GM19468 (cell line): Measurements from ENCODE around the gene ABCA2.

Experiments used
- ATAC-seq: cut with Tn5 transposase; IDR thresholded peaks from one replicate; pipeline ENCODE4 v1.9.1; 2021; ENCODE audit warnings: mild to moderate bottlenecking, moderate library complexity, moderate number of reproducible peaks; ENCODE audit not compliant: unreplicated experiment; ENCODE audit errors: extremely low read depth

ABCA2 gene

DNA sequence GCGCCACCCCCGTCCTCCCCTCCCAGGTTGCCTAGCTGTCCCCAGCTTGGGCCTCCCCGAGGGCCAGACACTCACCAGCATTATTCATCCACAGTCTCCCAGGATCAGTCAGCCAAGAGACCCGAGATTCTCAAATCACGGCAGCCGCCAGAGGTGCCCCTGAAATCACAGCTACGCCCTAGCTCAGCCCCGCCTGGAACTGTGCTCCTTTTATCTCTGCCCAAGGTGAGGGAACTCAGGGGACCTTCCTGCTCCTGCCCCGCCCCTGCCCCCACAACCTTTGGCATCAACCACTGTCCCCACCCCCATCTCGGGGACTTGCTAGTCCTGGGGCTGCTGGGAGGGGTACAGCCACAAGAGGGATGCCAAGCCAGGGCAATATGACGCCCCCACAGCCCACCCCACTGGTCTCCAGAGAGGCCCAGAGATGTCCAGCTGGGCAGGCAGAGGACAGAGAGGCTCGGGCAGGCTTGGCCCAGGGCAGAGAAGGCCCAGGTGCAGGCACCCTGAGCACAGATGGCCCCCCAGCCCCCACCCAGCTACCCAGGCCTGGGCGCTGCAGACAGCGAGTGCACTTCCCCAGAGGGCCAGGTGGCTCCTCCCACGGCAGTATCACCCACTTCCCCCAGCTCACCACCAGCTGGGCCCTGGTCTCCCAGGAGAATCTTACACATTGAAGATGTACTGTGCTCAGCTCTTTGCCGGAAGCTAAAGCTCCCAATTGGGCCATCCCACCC, 4.0 kb upstream of the ABCA2 start, which contains the start of gene FUT7:
Gene FUT7, minus strand, starts transcription at position 185 of the 737 bp plus-strand sequence. Its CDS starts 97 bp downstream, at position 88.
- no peak for ATAC-seq

DNA sequence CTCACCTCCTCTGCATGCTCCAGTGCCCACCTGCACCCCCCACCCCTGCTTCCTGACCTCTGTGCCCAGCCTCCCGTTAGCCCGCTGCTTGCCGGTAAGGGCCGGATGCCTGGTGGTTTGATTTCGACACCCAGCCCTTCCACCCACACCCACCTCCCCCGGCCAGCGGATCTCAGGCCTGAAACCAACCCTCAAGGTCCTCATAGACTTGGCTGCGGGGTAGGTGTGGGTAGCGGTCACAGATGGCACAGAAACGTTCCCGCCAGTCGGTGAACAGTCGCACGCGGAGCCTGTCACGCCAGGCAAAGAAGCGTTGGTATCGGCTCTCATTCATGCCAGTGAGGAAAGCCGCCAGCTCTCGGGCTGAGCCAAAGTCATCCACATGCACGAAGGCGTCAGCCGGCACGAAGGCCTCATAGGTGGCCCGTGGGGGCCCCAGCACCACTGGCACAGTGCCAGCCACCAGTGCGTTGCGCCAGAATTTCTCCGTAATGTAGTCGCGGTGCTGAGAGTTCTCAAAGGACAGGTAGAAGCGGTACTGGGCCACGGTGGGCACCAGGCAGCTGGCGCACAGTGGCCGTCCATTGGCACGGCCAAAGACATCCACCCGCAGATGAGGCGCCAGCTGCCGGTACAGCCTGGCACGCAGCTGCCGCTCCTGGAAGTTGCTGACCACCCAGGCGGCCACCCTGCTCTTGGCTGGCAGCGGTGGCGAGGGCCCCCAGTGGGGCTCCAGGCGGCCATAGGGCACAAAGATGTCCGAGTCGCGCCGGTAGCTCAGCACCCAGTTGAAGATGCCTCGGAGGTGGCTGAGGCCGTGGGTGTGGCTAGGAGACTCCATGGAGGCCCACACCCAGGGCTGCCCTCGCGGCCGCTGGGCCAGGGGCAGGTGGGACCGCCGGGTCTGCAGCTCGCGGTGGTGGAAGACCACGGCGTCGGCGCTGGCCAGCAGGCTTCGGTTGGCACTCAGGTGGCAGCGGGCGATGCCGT, 2.8 kb upstream of the ABCA2 start:
- ATAC-seq = no peak

DNA sequence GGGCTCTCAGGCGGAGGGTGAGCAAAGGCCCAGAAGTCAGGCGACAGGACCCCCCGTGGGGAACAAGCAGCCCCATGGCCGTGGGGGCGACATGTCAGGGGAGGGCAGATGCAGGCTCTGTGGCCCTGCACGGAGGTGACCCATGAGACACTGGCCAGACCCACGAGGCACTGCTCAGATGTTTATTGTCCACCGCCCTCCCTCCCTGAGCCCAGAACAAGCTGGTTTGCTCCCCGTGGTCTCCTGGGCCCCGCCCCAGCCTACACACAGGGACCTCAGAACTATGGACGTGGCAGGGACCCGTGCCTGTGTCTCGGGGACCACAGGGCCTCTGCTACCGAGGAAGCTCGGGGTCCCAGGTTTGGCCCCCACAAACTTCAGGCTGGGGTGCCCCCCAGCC, 2.0 kb upstream of the ABCA2 start:
- no peak for ATAC-seq

DNA sequence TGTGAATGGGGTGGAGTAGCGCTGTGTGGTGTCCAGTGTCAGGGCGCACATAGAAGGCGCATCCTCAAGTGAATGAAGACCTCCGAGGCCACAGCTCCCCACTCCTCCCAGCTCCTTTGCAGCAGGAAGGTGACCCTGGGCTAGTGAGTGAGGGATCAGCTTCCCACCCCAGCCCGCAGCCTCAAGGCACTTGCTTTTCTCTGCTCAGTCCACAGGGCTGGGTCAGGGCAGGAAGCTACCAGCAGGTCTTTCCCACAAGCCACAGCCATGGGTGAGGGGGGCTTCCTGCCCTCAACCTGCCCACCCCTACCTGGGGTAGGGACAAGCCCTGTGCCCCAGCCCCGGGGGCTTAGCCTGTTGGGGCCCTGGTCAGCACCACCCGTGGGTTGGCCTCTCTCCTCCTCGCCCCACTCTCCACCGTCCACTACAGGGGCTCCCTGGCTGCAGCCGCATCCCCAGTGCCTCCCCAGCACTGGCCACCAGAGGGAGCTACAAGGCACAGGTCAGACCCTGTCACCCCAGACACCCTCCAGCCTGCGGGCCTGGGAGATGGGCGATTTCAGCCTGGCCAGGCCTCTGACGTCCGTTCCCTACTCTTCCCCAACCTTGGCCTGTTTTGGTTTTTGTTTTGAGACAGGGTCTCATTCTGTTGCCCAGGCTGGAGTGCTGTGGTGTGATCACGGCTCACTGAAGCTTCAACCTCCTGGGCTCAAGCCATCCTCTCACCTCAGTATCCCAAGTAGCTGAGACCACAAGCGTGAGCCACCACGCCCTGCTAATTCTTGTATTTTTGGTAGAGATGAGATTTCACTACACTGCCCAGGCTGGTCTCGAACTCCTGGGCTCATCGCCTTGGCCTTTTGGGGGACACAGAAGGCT, 1.3 kb upstream of the ABCA2 start:
- no peak for ATAC-seq

DNA sequence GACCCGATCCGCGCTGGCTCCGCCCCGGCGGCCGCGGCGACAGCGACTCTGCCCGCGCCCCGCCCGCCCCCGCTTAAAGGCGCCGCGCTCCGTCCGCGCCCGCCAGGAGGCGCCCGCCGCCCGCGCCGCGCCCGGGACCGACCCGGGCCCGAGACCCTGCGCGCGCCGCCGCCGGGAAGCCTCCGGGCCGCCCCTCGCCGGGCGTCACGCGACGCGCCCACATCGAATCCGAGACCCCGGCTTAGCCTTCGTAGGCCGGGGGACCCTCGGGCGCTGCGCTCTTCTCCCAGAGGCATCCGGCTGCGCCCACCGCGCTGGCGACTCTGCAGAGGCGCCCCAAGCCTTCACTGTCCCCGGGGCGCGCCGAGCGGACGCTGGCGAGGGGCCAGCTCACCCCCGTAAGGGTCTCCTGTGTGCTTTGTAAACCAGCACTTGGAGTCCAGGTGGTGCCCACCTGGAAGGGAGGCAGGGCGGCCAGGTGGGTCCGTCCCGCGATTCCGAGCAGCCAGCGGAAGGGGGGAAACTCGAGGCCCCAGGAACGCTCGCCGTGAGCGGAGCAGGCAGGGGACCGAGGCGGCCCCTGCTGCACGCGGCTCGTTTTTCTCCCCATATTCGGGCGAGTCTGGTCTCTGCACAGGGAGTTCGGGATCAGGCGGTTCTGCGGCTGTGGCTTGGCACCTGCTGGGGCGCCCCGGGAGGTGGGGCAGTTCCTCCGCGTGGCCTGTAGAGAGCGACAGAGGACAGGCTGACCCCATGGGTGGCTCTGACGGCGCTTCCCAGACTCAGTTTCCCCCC, 423 bp upstream of the ABCA2 start:
- no peak for ATAC-seq

DNA sequence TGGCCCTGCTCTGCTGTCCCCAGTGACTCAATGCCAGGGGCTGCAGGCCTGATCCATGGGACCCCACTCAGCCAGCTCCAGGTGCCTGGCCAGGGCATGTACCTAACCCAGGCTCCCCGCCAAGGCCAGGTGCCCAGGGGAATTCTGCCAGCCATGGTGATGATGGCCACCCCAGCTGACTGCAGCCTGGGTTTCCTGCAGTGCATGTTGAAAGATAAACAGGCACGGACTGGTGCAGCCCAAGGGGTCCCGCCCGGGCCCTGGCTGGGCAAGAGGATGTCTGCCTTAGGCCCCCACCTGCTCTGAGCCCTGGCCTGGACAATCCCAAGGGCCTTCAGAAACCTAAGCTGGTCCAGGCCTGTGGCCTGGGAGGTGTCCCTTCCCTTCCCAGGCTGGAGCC, 1.2 kb downstream of the ABCA2 start:
- no peak for ATAC-seq

DNA sequence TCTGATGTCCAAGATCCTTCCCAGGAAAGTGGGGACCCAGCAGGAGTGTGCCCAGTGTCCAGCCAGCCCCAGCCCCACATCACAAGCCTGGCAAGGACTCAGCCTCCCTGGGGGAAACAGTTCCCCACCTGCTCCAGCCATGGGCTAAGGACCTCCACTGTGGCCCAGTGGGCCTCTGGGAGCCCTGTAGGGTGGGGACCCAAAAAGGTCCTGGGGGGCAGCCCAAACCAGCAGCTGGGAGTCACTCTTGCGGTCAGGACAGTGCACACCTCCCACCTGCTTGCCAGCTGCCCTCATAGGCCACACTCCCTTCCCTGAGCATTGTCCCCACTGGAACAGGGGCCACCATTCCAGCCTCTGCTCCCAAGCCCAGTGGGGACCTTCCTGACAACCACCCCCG, 1.7 kb downstream of the ABCA2 start:
- ATAC-seq = no peak

DNA sequence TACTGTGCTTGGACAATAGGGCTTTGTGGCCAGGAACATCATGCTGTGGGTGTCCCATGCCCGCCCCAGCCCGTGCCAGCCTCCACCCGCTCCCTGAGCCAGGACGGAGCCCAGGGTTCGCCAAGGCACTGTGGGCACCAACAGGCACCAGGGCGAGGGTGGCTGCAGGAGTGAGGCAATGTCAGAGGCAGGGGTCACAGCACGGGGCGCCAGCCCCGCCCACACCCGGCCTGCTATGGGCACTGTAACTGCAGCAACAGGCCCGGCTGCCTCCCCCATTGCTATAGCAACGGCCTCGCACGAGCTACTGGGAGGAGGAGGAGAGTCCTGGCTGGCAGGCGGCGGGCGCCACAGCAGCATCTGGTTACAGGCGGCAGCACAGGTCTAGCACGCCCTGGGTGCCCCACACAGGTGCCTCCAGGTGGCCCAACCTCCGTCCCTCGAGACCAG, 2.5 kb downstream of the ABCA2 start:
- ATAC-seq = no peak

DNA sequence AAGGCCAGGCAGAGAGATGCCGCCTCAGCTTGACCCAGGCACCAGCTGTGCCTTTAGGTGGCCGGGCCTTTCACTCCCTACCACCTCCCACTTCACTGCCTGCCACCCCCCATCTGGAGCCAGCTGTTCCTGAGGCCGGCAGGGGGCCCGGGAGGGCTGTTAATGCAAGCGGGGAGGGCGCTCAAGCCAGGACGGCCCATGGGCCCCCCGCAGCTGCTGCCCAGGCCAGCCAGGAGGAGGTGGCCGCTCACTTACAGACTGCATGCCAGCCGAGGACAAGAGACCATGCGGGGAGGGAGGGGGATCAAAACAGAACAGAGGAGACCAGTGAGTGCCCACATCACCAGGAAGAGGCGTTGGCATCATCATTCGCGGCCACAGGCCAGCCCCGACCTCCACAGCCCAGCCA, 4.5 kb downstream of the ABCA2 start:
- ATAC-seq = no peak

DNA sequence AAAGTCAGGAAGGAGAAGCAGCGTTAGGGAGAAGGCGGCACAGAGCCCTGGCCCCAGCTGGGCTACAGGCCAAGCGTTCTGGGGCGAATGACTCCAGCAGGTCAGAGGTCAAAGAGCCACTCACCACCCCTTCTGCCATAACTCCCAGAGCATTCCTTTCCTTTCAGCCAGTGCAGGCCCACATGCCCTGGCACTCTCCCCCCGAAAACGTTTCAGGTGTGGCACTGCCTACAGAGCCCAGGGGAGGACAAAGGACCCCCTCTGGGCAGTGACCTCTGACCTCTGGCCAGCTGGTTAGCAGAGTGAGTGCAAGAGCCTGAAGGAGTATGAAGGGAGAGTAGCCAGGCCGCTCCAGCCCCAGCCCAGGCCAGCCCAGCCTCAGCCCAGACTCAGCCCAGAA, 4.9 kb downstream of the ABCA2 start:
- ATAC-seq = no peak

DNA sequence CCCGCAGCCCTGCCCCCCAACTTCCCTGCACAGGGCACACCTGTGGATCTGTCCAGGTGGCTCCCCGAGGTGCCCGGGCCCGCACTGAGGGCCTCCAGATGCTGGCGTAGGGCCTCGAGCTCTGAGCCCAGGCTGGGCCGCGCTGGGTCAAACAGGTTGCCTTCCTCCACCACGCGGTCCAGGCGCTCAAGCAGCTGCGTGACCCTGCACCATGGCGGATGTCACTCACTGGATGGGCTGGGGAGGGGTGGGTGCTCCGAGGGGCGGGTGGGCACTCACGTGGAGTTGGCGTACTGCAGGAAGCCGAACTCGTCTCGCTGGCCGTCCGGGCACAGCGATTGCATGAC, 5.4 kb downstream of the ABCA2 start:
- ATAC-seq = no peak

DNA sequence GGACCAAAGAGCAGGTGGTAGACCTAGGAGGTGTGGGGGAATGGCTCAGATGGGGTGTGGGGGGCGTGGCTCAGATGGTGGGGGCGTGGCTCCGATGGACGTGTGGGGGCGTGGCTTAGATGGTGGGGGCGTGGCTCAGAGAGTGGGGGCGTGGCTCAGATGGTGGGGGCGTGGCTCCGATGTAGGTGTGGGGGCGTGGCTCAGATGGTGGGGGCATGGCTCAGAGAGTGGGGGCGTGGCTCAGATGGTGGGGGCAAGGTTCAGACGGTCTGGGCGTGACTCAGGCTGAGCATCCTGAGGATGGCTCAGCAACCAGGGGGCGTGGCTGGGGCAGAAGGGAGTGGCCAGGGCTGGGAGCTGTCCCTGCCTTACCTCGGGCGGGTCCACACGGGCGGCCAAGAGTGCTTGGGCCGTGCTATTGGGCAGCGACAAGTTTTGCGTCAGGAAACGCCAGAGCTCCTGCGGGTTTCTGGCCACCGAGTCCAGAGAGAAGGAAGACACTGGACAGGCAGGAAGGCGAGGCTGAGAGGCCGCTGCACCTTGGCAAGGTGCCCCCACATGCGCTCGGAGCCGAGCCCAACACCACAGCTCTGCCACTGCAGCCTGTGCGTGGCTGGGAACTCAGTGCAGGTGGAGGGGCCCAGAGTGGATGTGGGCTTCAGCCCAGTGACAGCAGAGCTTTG, 5.9 kb downstream of the ABCA2 start:
- no peak for ATAC-seq

DNA sequence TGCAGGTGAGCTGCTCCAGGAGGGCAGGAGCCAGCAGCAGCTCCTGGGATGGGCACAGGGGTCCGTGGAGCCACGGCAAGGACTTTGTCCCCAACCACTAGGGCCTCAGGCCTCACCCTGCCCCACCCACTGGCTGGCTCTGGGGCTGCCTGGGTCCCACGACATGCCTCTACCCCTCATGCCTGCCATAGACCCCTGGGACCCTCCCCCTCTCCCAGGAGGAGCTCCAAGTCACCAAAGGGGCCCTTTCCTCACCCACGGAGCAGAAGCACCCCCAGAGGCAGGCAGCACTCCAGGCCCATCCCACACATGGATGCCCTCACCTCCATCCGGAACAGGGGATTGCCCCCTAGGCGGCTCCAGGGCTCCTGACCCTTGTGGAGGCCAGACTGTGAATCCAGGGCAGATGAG, 6.5 kb downstream of the ABCA2 start:
- ATAC-seq = no peak

DNA sequence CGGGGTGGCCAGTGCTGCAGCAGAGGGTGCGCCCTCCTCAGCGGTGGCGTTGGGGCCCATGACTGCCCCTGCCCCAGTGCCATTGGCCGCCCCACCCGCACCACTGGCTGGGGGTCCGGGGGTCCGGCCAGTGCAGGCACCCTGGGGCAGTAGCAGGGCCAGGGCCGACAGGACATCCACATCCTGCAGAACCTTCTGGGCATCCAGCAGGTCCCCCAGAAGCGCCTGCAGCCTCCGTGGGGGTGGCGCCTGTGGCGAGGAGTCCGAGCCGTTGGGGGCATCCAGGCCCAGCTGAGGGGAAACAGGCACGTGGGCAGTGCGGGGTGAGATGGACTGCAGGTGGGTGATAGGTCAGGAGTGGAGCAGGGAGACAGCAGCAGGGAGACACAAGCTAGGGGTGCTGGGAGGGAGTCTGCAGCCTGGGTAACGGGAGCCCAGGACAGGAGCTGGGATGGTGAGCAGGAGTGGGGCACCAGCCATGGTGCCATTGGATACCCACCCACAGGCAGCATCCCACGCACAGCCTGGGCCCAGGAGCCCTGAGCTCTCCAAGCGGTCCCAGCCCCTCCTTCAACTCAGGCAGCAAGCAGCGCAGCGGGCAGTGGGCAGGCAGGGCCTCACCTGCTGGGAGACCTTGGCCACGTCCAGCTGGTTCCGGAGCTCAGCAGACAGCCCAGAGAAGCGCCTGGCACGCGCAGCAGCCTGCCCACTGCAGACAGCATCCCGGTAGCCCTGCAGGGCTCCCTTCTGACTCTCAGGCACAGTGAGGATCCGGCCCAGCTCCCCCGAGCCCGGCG, 7.1 kb downstream of the ABCA2 start:
- no peak for ATAC-seq

DNA sequence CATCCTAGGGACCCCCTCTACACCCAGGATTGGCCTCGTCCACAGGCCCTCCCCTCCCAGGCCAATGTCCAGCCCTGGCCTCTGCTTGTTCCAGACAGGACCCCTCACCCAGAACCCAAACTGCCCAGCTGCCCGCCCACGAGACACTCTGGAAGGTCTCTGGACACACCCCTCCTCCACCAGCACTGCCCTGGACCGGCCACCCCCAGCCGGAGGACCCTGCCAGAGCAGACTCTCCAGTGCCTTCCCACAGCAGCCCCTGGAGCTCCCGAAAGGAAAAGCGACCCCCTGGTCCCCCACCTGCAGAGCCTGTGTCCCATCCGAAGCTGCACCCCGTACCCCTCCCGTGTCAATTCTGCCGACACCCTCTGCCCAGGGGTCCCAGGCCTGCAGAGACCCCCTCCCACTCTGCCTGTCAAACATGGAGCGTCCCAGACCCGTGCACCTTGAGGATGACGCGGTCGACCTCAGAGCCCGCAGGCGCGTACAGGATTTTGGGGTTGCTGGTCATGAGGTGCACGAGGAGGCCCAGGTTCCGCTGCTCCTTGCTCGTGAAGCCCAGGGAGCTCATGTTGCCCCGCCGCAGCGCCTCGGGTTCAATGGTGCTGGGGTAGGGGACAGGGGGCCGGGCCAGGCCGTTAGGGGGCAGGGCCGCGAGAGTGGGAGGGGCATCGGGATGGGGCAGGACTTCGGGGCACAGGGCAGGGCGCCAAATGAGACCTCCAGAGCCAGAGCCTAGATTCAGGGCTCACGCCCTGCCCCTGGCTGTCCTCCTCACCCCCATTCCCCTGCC, 8.0 kb downstream of the ABCA2 start:
- no peak for ATAC-seq

DNA sequence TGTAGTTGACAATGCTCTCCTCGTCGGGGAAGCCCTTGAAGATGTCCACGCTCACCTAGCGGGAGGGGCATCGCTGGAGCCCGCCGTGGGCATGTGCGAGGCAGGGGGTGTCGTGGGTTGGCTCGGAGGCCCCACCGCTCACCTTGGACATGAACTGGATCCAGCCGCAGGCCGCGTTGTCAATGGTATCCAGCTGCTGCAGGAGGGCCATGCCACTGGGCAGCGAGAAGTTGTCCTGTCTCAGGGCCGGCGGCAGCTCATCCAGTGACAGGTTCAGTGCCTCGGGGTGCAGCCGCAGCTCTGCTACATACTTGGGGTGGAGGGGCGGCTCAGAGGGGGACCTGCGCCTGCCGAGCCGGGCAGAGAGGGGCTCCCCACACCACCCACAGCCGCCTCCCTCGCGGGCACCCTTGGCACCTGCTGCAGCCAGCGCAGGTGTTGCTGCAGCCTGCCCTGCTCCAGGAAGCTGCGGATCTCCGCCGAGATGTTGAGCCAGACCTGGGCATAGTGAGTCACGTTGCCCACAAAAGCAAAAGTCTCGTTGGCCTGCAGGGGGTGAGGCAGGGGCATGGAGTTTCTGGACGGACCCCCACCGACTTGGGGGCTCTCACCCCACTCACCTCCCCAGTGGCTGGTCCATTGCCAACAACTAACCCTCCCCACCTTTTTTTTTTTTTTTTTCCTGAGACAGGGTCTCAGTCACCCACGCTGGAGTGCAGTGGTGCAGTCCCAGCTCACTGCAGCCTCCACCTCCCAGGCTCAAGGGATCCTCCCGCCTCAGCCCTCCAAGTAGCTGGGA, 9.1 kb downstream of the ABCA2 start:
- ATAC-seq = no peak
